WI38 (cell line): ENCODE data around the gene TANGO2.

ENCODE experiments used
- H3K4me3 ChIP-seq: 2 replicates; pipeline ENCODE4 v1.5.1; 2011; ENCODE audit warnings: low read depth, mild to moderate bottlenecking, control low read depth, low read length
- CTCF ChIP-seq: IDR thresholded peaks from 2 replicates; pipeline ENCODE4 v1.5.1; 2012; ENCODE audit warnings: low read depth, mild to moderate bottlenecking, control low read depth, low read length

The TANGO2 gene

GRCh38 chr22:20016734-20017621 lies 3.9 kb upstream of the TANGO2 start, which contains the start of gene ARVCF:
Gene ARVCF (minus strand): TSS chr22:20016823. CDS start chr22:19990794, 26,029 bp downstream.
- peak within 1 kb of the TSS; percentile 60 for H3K4me3 ChIP-seq
- TF ChIP-seq CTCF: no peak

GRCh38 chr22:20017622-20017958 lies 3.3 kb upstream of the TANGO2 start:
- H3K4me3 ChIP-seq: no peak overlapping the region
- no peak for TF ChIP-seq CTCF

- no peak for TF ChIP-seq CTCF
- H3K4me3 ChIP-seq: no peak overlapping the region
Measured at GRCh38 chr22:20018001-20018400, 2.9 kb upstream of the TANGO2 start.

GRCh38 chr22:20019661-20020532 lies 1.0 kb upstream of the TANGO2 start:
- TF ChIP-seq CTCF: no peak
- H3K4me3 ChIP-seq: peak overlapping the region; percentile 57

- H3K4me3 ChIP-seq: peak overlapping the region; percentile 78
- TF ChIP-seq CTCF: no peak
Measured at GRCh38 chr22:20021196-20022181, 579 bp downstream of the TANGO2 start.

GRCh38 chr22:20022231-20022977 lies 1.5 kb downstream of the TANGO2 start:
- peak overlapping the region; percentile 78 for H3K4me3 ChIP-seq
- no peak for TF ChIP-seq CTCF
